ENCODE results near the gene SYAP1. TPM values are rescaled to one million over a fixed set of nuclear protein-coding genes. Genes with fewer than 3 reads are reported as not detected.
"Not testable (repeated sequence)": the region's sequence is repeated elsewhere in the genome, so short reads cannot be mapped to it uniquely, and the experiment has no call there.

Gene SYAP1
- total RNA-seq, 1 donor from 2014 or later = 16.0 TPM

DNA sequence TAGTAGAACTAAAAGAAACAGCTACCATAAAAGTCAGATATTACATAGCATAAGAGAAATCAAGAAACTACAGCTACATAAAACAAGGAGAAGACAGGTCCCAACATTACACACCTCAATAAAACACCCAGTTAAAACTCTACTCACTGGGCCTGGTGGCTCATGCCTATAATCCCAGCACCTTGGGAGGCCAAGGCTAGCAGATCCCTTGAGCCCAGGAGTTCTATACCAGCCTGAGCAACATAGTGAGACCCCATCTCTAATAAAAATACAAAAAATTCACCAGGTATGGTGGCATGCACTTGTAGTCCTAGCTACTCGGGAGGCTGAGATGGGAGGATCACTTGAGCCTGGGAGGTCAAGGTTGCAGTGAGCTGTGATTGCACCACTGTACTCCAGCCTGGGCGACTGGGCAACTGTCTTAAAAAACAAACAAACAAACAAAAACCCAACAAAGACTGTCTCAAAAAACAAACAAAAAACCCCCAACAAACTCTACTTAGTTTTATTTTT is 51.6 kb downstream of the SYAP1 start:
- no peak for DNase-seq
- ATAC-seq (ENCODE audit: poor library complexity) = no peak

DNA sequence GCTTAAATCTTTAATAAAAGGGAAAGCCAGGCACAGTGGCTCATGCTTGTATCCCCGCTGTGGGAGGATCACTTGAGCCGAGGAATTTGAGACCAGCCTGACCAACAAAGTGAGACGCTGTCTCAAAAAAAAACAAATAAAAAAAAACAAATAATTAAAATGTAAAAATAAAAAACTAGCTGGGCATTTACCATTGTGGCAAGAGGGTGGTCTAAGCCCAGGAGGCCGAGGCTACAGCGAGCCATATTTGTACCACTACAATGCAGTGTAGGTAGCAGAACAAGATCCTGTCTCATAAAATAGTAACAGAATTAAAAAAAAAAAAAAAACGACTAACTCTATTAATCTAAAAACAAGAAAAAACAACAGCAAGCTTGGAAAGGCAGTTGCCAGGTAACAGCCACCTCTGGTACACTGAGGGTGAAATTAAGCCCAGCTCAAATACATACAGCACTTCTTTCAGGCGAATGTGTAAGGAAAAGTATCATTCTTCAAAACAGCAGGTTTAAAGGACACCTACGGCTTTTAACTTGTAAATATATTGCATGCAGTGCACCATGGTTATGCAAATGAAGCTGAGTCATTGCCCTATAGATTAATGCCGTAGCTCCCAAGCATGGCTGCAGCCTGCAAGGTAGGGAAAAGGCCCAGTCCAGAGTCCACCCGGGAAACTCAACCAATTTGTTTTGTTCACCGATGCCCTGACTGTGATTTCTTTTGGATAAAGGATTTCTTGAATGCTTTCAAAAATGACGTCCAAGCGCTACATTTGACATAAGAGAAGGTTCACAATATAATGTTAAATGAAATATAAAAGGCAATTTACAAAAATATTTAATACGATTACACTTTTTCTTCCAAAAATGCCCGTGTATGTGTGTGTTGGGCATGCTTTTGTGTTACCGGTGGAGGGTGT is 52.3 kb downstream of the SYAP1 start:
- ATAC-seq (ENCODE audit: poor library complexity) = no peak

More for the DNA sequence above, 51.6 kb downstream of the SYAP1 start:
- intact Hi-C loops (cut with DNase I) = no loop called here

DNA sequence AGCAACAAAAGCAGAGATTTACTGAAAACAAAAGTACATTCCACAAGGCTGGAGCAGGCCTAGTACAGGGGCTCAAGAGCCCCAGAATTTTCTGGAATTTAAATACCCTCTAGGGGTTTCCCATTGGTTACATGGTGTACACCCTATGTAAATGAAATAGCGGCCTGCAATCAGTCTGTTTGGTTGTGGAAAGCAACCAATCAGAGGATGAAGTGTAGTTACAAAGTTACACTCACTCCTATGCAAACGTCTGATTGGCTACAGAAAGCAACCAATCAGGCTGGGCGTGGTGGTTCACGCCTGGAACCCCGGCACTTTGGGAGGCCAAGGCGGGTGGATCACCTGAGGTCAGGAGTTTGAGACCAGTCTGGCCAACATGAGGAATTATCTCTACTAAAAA is 53.0 kb downstream of the SYAP1 start:
- DNase-seq (no peak), ATAC-seq (ENCODE audit: poor library complexity) (no peak)
- intact Hi-C loops (cut with DNase I) = no loop called here

More for the DNA sequence above, 52.3 kb downstream of the SYAP1 start:
- intact Hi-C loops (cut with DNase I) = no loop called here
- no peak for DNase-seq

DNA sequence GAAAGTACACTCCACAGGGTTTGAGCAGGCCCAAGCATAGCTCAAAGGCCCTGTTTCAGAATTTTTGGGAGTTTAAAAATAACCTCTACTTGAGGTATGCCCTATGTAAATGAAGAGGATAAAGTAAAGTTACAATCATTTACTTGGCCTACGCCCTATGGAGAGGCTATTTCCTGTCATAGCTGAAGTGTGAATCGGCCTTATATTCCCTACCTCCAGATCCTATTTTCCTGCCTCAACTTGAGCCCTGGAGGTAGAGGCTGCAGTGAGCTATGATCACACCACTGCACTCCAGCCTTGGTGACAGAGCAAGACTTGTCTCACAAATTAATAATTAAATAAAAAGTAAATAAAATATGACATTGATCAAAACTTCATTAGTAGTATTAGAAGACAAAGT is 55.3 kb downstream of the SYAP1 start:
- intact Hi-C loops (cut with DNase I) = no loop called here
- DNase-seq (no peak), ATAC-seq (ENCODE audit: poor library complexity) (no peak)

GRCh38 chrX:16778545-16778944 is 59.1 kb downstream of the SYAP1 start:
- ATAC-seq (ENCODE audit: poor library complexity) (no peak), DNase-seq (no peak)
- intact Hi-C loops (cut with DNase I) = no loop called here

DNA sequence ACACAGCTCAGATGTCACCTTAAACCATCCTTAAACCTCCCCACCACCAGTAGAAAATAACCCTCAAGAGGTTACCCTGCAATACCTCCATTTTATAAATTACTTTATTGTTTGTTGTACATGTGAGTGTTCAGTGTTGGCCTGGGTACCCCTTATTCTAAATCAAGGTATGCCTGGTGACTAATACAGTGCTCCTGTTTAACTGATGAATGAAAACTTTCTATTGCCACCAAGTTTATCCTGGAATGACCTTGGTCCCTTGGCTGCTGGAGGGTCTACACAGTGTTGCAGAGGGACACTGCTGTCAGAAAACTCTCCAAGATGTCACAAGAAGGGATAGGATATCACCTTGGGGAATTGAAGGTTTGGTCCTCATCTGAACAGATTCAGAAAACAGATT is 59.6 kb downstream of the SYAP1 start:
- no peak for DNase-seq
- intact Hi-C loops (cut with DNase I) = no loop called here
- ATAC-seq (ENCODE audit: poor library complexity) = no peak

DNA sequence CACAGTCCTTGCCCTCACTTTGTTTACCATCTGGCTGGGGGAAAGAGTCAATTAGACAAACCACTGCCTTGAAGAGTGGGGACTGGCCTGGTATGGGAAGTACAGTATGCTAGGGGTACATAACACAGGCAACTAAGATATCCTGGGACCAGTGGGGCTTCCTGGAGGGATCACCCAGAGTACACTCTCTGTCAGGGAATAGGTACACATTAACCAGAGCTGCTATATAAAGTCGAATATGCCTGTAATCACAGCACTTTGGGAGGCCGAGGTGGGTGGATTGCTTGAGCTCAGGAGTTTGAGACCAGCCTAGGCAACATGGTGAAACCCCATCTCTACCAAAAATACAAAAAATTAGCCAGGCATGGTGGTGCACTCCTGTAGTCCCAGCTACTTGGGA is 60.4 kb downstream of the SYAP1 start:
- intact Hi-C loops (cut with DNase I); ATAC-seq (ENCODE audit: poor library complexity); DNase-seq: not testable (repeated sequence)

DNA sequence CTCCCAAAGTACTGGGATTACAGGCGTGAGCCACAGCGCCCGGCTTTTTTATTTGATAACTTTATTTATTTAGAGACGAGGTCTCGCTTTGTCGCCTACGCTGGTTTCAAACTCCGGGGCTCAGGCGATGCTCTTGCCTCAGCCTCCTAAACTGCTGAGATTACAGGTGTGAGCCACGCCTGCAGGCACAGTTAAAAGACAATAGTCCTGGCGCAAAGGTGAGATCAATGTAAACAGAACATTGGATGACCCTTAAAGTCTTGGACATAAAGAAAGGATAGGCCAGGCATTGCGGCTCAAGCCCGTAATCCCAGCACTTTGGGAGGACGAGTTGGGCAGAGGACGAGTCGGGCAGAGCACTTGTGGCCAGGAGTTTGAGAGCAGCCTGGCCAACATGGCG is 64.0 kb downstream of the SYAP1 start:
- DNase-seq (no peak), ATAC-seq (ENCODE audit: poor library complexity) (no peak)
- intact Hi-C loops (cut with DNase I) = no loop called here

GRCh38 chrX:16784440-16784839 is 65.0 kb downstream of the SYAP1 start:
- intact Hi-C loops (cut with DNase I); DNase-seq: not testable (repeated sequence)

GRCh38 chrX:16785247-16786138 is 66.1 kb downstream of the SYAP1 start:
- intact Hi-C loops (cut with DNase I) = no loop called here

More at GRCh38 chrX:16784440-16784839, 65.0 kb downstream of the SYAP1 start:
- ATAC-seq (ENCODE audit: poor library complexity) = not testable (repeated sequence)

GRCh38 chrX:16786139-16786790 is 66.9 kb downstream of the SYAP1 start, which contains the start of gene TXLNG:
TXLNG (plus strand) TSS chrX:16786466; CDS start chrX:16786488, 22 bp downstream.
- DNase-seq (peak; percentile 97), ATAC-seq (ENCODE audit: poor library complexity) (peak; percentile 98)
- intact Hi-C loops (cut with DNase I) = no loop called here

More at GRCh38 chrX:16785247-16786138, 66.1 kb downstream of the SYAP1 start:
- no peak for DNase-seq
- no peak for ATAC-seq (ENCODE audit: poor library complexity)

- peak; percentile 26 for ATAC-seq (ENCODE audit: poor library complexity)
- DNase-seq = no peak
- intact Hi-C loops (cut with DNase I) = no loop called here
Observed at GRCh38 chrX:16786791-16787735, 67.7 kb downstream of the SYAP1 start.

DNA sequence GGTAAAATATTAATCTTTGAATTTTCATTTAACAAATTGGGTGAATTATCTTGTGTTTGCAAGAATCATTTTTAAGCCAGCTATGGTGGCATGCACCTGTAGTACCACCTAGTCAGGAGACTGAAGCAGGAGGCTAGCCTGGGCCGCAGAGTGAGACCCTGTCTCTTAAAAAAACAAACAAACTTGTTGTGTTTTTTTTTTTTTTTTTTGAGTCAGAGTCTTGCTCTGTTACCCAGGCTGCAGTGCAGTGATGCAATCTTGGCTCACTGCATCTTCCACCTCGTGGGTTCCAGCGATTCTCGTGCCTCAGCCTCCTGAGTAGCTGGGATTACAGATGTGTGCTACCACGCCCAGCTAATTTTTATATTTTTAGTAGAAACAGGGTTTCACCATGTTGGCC is 69.1 kb downstream of the SYAP1 start:
- DNase-seq (no peak), ATAC-seq (ENCODE audit: poor library complexity) (no peak)
- intact Hi-C loops (cut with DNase I) = no loop called here

GRCh38 chrX:16796298-16796697 is 76.9 kb downstream of the SYAP1 start:
- ATAC-seq (ENCODE audit: poor library complexity) (no peak), DNase-seq (no peak)
- intact Hi-C loops (cut with DNase I) = no loop called here

DNA sequence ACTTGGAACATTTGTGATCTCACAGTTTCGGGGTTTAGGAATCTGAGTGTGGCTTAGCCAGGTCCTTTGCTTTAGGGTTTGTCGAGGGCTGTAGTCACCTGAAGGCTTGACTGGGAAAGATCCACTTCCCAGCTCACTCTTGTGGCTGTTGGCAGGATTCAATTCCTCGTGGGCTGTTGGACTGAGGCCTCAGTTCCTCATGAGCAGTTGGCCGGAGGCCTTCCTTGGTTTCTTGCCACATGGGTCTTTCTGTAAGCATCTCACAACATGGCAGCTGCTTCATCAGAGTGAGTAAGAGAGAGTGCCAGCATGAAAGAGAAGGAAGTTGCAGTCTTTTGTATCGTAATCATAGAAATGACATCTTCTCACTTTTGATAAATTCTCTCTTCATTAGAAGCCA is 77.9 kb downstream of the SYAP1 start:
- DNase-seq (peak; percentile 46), ATAC-seq (ENCODE audit: poor library complexity) (no peak)
- intact Hi-C loops (cut with DNase I) = no loop called here

- intact Hi-C loops (cut with DNase I) = no loop called here
- ATAC-seq (ENCODE audit: poor library complexity) (no peak), DNase-seq (no peak)
Observed at GRCh38 chrX:16797841-16798240, 78.4 kb downstream of the SYAP1 start.

DNA sequence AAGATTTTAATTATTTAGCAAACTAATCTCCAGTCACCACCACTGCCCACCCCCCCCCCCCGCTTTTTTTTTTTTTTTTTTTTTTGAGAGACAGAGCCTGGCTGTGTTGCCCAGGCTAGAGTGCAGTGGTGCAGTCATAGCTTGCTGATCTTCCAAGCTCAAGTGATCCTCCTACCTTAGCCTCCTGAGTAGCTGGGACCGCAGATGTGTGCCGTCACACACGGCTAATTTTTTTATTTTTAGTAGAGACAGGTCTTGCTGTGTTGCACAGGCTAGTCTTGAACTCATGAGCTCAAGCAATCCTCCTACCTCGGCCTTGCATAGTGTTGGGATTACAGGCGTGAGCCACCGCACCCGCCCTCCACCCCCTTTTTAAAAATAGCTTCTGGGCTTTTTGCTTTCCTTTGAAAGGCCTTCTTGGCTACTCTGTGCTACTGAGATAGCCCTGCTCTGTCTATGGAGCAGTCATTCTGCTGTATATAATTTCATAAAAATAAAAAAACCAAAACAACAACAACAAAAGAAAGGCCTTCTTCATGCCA is 85.6 kb downstream of the SYAP1 start:
- ATAC-seq (ENCODE audit: poor library complexity) = no peak
- no peak for DNase-seq
- intact Hi-C loops (cut with DNase I) = no loop called here

All from Right ventricle myocardium superior (tissue), 1 donor.